ENCODE results near the gene IL17RB.

DNA sequence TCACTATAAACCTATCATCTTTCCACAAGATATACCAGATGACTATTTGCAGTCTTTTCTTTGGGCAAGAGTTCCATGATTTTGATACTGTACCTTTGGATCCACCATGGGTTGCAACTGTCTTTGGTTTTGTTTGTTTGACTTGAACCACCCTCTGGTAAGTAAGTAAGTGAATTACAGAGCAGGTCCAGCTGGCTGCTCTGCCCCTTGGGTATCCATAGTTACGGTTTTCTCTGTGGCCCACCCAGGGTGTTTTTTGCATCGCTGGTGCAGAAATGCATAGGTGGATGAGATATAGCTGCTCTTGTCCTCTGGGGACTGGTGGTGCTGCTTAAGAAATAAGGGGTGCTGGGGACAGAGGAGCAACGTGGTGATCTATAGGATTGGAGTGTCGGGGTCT lies 33.9 kb upstream of the IL17RB start:
- TF ChIP-seq EZH2 (IDR thresholded peaks at IDR 0.05; ENCODE audit: insufficient read depth, poor library complexity, severe bottlenecking) (no peak), EZH2phosphoT487 (IDR thresholded peaks at IDR 0.05; ENCODE audit: insufficient read depth, low read depth) (no peak)

Data from GM23248 (cell line).